Fibroblast of skin of left biceps (primary cell): ENCODE results near the gene ARMC8.
A peak's percentile ranks its signal among the peaks of the same experiment; 100 is the strongest.

ENCODE experiments used
- DNase-seq, 2 experiments: peaks; one replicate each; pipeline ENCODE4 v3.0.0-alpha.2; 2013; ENCODE audit warnings: low read depth in 2 of 2

ARMC8 gene

DNA sequence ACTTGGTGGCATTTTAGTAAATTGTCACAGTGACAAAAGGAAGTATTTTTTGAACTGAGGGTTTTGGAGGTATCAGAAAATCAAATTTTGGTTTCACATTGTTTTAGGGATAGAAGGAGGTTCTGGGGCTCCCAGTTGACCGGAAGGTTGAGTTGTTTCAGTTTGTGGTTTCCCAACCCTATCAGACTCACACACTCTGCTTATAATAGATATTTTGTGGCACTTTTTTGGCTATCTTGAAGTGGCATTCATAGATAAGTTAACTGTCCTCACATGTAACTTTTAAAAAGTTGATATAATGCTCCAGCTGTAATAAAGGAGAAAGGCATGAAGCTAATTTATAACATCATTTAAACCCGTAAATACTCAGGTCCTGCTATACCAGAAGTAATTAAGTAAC is 12.8 kb downstream of the ARMC8 start:
- no peak for DNase-seq

GRCh38 chr3:138200424-138200823 is 13.3 kb downstream of the ARMC8 start:
- no peak for DNase-seq

DNA sequence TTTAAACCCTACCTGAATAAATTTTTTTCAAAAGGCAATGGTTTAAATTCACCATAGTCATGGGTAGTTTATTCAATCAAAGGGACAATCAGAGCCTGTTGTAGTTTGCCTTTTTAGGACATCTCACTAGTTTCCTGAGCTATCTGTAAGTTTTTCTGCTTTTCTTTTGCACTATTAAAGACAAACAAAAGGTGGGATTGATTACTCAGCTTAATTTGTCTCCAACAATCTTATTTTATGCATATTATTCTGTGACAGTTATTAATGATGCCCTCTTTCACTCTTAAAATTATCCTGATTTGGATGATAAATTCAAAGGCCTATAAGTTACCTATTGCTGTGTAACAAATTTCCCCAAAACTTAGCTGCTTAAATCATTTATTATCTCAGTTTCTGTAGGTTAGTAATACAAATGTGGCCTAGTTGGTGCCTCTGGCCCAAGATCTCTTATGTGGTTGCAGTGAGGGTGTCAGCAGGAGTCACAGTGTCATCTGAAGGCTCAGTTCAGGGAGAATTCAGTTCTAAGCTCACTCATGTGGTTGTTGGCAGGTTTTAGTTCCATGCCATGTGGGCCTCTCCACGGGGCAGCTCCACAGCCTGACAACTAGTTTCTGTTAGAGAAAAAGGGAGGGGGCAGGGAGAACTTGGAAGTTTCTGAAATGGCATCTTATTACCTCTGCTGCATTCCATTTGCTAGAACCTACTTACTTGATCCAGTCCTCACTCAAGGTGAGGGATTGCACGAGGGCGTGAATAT is 16.0 kb downstream of the ARMC8 start:
- no peak for DNase-seq

DNA sequence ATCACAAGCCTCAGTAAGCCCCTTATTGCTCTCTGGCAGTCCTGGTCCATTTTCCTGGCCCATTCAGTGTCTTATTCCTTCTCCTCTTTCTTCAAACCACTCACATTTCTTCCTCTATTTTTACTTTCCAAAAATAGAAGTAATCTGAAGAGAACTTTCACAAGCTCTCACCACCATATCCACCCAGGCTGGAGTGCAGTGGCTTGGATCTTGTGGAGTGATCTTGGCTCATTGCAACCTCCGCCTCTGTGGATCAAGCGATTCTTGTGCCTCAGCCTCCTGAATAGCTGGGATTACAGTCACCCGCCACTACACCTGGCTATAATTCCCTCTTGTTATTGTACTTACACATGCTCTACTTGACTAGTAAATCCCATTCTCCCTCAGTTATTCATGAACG is 16.8 kb downstream of the ARMC8 start:
- DNase-seq: no peak

- DNase-seq: no peak
These were observed 18.4 kb downstream of the ARMC8 start for GRCh38 chr3:138205527-138205926.

DNA sequence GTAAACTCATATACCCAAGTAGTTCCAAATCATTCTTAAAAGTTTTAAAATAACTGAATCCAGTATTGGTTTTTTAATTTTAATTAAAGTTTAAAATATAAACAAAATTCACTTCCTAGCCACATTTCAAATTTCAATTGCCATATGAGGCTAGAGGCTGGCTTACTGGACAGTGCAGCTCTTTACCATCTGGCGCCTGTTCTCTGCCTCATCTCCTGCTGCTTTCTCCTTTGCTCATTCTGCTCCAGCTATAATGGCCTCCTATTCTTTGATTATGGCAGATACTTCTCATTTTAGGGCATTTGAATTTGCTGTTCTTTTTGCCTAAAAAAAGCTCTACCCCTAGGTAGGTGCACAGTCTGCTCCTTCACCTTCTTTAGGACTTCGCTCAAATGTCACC is 19.1 kb downstream of the ARMC8 start:
- DNase-seq: no peak

- DNase-seq: no peak
These were observed 23.4 kb downstream of the ARMC8 start for GRCh38 chr3:138210528-138210927.

GRCh38 chr3:138213398-138214085 is 26.4 kb downstream of the ARMC8 start:
- DNase-seq: no peak

DNA sequence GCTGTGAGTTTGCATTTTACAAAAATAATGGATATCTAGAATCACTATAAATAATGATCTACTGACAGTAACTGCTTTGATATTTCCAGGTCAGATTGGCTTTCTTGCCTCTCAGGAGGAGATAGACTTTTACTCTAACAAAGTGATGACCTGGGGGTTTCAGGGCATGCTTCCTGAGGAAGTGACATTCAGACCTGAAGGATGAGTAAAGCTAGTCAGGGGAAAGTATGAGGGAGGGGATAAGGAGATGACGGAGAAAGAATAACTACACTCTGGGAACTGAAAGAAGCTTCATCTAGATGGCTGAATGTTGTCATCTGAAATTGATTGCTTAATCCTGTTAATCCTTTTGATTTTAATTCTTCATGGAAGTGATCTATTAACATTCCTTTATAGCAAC is 32.2 kb downstream of the ARMC8 start:
- no peak for DNase-seq

DNA sequence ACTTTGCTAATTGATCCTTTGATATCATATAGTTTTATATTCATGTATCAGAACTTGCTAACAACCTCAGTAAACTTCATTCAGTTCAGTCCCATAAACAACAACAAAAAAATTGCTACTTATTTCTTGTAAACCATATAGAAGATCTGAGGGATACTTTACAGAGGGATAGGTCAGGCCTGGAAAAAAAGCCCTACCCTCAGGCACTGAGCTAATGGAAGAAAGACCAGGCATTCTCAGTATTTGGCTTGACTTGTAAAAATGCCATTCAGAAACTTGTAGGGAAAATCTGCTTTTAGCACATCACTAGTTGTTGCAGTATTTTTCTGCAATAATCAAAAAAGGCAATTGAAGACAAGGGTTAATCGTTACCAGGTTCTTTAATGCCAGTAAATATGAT is 33.1 kb downstream of the ARMC8 start:
- DNase-seq: no peak

DNA sequence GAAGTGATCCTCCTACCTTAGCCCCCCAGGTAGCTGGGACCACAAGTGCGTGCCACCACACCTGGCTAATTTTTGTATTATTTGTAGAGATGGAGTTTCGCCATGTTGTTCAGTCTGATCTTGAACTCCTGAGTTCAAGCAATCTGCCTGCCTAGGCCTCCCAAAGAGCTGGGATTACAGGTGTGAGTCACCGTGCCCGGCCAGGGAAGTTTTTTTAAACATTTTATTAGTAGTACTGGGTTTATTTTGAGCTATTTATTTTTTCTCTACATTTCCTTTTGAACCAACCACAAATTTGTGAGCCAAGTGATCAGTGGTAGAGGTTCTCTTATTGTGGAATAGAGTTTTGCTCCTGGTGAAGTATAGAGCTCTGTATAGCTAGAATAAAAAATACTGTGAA is 33.7 kb downstream of the ARMC8 start:
- no peak for DNase-seq

GRCh38 chr3:138222131-138222941 is 35.2 kb downstream of the ARMC8 start:
- DNase-seq: no peak

DNA sequence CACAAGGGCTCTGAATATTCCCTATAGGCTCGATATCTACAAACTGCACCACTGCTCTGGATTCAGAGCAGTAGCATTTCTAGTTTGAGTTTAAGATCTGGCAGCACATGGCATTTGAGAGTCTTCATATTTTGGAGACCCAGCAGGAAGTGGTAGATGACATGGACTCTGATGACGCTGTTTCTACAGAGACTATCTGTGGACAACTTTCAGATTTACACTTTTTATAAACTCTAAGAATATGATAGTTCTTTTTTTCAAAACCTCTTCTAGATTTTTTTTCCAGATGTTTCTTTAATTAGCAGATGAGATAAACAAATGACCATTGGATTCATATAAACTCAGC is 35.8 kb downstream of the ARMC8 start:
- no peak for DNase-seq

- DNase-seq: peak; percentile 67 to 75
These were observed 40.5 kb downstream of the ARMC8 start for GRCh38 chr3:138227650-138228049.

DNA sequence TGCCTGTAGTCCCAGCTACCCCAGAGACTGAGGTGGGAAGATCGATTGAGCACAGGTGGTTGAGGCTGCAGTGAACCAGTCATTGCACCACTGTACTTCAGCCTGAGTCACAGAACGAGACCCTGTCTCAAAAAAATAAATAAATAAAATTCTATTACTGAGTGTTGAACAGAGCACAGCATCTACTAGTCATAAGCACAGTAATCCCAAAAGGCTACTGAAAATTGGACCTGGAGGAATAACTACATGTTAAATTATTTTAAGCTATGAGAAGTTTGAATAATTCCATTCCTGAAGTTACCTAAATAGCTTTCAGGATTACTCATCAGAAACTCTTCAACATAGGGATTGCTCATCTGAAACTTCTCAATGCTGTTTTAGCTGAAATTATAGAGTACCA is 43.4 kb downstream of the ARMC8 start:
- peak; percentile 12 to 19 for DNase-seq

DNA sequence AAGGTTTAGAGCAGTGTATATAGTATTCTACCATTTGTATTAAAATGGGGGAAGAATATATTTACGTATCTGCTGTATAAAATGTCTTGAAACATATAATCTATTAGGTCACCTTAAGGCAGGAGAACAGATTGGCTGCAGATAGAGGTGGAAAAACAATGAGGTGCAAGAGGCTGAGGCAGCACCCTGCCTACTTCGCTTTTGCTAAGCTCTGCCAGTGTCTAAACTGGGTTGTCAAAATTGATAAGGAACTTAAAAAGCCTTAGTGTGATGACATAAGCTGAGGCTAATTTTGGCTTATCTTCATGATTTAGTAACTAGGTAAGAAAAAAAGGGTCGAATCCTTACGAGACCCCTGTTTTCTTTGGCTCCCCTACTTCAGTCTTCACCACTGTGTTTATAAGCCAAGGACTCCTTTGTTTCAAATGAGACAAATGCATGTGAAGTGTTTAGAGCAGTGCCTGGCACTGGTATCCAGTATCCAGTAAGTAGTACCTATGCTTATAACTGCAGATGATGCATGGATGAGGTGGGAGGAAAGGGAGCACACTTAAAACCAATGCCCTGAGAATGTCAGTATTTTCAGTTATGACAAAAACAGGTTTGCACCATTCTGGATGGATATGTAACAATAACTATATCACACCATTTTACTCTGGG is 45.7 kb downstream of the ARMC8 start:
- no peak for DNase-seq

- DNase-seq: no peak
These were observed 47.5 kb downstream of the ARMC8 start for GRCh38 chr3:138234401-138235179.

DNA sequence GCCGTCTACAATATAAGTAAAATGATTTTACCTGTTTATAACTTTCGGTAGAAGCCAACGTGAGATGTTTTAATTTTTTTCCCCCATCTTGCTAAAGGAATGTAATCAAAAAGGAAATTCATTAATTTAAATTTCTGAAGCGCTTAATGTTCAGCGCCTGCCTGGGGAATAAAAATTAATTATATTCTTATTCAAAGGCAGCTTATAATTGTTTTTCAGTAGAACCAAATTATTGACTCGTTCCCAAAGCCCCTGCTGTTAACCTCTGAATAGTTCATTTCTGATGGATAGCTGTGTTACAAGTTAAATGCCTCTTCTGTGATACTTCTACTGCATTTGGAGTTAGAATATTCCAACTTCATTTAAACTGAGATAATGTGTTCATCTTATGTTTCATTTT is 51.6 kb downstream of the ARMC8 start:
- no peak for DNase-seq

GRCh38 chr3:138241061-138241460 is 54.0 kb downstream of the ARMC8 start:
- no peak for DNase-seq

- DNase-seq: no peak
These were observed 54.6 kb downstream of the ARMC8 start for GRCh38 chr3:138241676-138242075.

DNA sequence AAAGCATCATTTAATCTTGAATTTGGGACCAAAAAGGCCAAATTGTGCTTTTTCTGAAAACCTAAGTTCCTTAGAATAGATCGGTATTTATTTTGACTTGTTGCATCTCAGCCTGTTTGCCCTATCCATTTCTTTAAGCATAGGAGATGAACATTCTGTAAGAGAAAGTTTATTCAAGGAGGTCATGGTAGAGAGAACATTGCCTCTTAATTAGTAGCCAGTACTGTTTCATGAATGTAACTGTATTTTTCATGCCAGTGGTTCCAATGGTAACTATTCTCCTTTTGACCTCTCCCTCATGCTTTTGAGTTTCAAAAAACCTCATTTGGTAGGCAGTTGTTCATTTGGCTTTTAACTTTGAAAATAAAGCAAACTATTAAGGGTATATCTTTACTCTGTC is 55.4 kb downstream of the ARMC8 start:
- no peak for DNase-seq

- DNase-seq: no peak
These were observed 57.9 kb downstream of the ARMC8 start for GRCh38 chr3:138245026-138245425.
